HL-60/S4 (cell line): ENCODE measurements around the gene SETDB2.
"Not testable (repeated sequence)": the region's sequence is repeated elsewhere in the genome, so short reads cannot be mapped to it uniquely, and the experiment has no call there.

ENCODE experiments used
- in situ Hi-C: fragments of 300-500 bp; cut with MboI; formaldehyde crosslinking; loops from 2 replicates; pipeline ENCODE4 v1.14.3; 2022; ENCODE audit warnings: low sequenced_read_pairs

Gene SETDB2

DNA sequence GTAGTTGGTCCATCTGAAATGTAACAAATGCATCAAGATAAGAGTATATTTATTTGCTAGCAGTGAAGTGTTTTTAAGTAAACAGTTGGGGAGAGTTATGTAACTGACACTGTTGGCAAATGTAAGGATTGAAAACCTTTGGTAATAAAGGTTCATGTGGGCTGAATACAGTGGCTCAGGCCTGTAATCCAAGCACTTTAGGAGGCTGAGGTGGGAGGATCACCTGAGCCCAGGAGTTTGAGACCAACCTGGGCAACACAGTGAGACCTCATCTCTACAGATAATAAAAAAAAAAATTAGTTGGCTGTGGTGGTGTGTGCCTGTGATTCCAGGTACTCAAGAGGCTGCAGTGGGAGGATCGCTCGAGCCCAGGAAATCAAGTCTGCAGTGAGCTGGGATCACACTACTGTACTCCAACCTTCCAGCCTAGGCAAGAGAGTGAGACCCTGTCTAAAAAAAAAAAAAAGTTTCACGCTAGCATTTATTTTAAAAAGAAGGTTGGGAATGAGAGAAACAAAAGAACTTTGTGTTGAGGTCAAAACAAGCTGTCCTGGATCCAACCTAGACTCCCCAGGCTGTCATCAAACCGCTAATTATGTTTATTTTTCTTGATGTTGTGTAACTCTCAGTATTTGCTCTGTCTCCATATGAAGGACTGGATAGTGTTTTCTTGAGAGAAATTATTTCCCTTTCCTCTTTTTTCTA lies 20.7 kb downstream of the SETDB2 start:
- in situ Hi-C loops: no loop called here

DNA sequence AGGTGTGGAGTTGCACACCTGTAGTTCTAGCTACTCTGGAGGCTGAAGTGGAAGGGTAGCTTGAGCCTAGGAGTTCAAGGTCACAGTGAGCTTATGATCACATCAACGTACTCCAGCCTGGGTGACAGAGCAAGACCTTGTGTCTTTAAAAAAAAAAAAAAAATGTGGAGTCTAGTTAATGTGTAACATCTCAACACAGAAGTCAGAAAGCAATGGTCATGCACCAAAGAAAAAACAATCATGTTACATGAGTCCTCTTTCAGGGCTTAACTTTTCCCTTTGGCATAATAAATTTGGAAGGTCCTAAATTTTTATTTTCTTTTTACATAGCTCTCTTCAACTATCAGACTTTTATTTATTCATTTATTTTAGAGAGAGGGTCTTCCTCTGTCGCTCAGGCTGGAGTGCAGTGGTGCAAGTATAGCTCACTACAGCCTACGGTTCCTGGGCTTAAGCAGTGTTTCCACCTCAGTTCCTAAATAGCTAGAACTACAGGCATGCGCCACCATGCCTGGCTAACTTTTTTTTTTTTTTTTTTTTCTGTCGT lies 22.3 kb downstream of the SETDB2 start:
- in situ Hi-C loops: no loop called here

DNA sequence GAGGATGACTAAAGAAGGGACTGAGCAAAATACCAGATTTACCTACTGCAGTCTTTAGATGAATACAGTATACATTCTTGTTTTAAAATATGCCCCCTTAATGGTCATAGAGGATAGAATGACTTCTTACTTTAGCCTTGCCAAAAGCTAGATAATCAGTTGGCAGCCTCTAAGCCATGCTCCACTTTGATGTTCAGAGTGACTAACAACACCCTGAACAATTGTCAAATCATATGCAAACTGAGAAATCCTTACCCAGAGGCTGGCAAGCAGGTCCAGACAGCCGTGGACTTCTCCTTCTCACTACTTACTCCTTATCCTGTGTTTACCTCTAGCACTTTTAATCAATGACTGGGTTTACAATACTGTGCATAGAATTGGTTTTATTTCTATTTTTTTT lies 28.1 kb downstream of the SETDB2 start:
- in situ Hi-C loops: no loop called here

DNA sequence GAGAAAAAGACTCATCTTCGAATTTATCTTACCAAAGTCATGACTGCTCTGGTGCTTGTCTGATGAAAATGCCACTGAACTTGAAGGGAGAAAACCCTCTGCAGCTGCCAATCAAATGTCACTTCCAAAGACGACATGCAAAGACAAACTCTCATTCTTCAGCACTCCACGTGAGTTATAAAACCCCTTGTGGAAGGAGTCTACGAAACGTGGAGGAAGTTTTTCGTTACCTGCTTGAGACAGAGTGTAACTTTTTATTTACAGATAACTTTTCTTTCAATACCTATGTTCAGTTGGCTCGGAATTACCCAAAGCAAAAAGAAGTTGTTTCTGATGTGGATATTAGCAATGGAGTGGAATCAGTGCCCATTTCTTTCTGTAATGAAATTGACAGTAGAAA lies 32.5 kb downstream of the SETDB2 start:
- in situ Hi-C loops: no loop called here

DNA sequence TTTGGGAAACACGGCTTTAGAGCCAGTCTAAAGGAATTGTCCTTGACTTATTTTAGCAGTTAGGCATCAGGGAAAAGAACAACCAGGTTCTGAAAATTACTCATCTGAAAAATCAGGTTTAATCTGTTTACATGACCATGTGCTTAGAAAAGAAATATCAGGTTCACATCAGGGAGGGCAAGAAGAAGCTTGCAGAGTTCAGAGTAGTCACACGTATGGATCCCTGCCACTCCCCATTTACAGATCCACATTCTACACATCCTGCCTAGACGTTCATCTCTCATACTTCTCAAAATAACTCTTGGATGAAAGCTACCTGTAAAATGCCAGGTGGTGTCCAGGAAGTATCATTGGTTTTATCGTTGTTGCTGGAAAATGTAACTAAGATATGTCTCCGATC lies 37.7 kb downstream of the SETDB2 start:
- in situ Hi-C loops: no loop called here

DNA sequence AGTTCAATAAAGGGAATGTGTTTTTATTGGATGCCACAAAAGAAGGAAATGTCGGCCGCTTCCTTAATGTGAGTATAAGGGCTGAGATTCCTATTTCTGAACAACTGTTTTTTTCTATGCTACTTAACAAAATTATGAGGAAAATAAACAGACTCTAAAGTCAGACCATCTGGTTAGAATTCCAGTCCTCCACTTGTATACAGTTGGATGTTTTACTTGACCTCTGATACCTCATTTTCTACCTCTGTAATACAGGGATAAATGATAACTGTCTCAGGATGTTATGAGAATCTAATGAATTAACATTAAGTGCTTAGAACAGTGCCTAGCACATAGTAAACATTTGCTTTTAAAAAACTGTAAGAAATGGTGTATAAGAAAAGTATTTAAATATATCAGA lies 44.5 kb downstream of the SETDB2 start:
- in situ Hi-C loops: no loop called here

DNA sequence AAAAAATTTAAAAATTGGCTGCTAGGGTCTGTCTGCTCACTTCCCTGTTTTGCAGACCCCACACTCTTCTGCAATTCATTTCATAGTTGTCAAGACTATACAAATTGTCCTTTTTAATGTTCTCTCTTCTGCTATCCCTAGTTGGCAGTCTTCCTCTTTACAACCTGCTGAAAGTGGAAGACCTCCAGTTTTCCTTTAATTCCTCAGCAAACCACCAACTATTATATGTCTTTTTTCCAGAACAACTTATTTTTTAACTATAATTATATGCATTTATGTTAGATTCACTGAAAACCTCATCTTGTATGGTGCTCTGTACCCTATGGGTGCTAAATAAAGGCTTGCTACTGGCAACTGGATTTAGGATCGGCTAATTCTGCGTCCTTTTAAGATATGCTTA lies 50.6 kb downstream of the SETDB2 start:
- in situ Hi-C loops: no loop called here

DNA sequence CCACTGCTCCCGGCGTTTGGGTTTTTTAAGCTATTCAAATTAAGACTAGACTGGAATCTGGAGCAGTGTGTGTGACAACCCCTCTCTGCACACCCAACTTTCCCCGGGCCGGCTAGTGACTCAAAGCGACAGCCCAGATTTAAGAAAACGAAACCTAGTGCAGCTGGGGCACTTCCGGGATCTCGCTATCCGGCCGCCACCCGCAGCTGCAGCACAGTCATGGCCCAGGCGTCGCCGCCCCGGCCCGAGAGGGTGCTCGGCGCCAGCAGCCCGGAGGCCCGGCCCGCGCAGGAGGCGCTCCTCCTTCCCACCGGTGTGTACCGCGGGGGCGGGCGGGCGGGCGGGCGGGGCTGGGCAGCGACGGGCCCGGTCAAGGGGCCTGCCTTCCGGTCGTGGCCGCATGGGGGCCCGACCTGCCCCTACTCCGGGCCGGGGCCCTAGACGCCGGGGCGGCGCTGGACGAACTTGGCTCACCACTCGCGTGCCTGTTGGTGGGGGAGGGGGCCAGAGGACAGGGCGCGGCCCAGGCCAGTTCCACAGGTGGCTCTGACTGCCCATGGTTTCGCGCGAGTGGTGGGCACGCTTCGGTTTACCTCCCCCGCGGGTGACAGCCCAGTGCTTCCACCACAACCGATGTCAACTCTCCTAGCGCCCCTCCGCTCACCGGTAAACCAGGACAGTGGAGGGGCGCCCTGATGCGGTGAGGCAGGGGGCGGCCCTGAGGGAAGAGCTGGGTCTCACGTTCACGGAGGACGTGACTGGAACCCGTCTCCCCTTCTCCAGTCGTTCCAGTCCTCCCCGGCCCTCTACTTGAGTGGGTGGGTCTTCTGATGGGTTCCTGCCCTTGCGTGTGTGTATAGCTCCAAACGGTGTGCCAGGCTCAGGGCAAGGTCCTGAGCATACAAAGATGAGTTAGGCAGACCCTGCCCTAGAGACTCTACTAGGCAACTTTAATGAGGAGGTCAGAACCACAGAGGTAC lies 52.0 kb downstream of the SETDB2 start, which contains the start of gene PHF11:
Gene PHF11, plus strand, starts transcription at position 171 of the 980 bp plus-strand sequence. Its CDS starts 49 bp downstream, at position 220.
- in situ Hi-C loops: no loop called here

DNA sequence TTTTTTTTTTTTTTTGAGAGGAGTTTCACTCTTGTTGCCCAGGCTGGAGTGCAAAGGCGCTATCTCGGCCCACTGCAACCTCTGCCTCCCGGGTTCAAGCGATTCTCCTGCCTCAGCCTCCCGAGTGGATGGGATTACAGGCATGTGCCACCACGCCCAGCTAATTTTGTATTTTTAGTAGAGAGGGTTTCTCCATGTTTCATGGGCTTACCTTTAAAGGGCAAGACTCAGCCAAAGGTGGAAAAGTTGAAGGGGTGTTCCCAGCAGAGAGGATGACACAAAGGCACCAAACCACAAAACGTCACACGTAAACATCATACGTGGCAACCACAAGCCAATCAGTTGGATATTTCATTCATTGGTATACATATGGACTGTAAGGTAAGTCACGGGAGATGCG lies 52.8 kb downstream of the SETDB2 start:
- in situ Hi-C loops: not testable (repeated sequence)

DNA sequence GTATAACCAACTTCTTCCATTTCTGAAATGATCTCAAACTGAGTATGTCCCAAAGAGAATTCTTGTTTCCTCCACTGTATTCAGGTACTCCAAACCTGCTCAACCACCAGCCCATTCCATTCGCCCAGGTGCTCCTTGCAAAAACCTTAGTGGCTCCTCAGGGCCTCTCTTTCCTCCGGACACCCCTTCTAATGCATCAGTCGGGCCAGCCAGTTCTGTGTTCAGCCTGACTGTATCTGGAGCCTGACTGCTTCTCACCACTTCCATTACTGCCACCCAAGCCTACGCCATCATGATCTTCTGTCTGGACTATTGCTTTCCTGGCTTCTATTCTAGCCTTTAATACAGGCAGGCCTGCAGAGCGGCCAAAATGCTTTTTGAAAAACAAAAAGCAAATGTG lies 53.2 kb downstream of the SETDB2 start:
- in situ Hi-C loops: no loop called here

DNA sequence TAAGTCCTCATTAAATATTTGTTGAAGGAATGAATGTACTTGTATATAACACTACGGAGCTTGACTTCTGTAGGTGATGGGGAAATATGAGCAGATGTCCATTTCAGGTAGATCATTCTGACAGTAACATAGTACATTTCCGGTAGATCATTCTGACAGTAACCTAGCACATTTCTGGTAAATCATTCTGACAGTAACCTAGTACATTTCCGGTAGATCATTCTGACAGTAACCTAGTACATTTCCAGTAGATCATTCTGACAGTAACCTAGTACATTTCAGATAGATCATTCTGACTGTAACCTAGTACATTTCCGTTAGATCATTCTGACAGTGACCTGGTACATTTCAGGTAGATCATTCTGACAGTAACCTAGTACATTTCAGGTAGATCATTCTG lies 54.1 kb downstream of the SETDB2 start:
- in situ Hi-C loops: no loop called here

DNA sequence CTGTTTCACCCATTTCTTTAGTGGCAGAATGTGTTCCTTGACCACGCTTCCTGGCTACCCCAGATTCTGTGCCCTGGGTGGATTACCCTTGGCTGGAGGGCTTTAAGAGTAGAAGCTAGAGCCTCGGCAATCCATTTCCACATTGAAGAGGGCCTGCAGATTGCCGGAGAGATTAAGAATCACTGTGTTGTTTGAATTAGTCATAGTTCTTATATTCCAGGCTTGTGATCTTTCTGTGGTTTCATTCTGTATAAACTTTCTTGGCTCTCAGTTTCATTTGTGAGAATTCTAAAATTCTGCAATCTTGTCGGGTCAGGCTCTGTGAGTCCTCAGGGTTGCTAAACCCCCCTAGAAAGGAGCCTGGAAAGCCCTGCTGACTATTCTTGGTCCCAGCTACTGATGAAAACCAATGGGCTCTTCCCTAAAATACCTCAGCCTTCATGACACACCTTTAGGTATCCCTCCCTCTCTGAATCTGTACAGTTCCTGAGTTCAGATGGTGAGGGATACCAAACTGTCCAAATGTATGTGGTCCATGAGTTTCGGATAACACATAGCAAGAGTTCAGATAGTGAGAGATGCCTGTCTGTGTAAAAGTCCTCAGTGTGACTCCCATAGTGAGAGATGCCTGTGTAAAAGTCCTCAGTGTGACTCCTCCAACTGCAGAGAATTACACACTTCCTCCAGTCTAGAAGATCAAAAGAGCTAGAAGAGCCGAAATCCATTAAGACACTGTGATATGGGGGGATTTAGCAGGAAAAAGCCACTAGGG lies 56.0 kb downstream of the SETDB2 start:
- in situ Hi-C loops: no loop called here

DNA sequence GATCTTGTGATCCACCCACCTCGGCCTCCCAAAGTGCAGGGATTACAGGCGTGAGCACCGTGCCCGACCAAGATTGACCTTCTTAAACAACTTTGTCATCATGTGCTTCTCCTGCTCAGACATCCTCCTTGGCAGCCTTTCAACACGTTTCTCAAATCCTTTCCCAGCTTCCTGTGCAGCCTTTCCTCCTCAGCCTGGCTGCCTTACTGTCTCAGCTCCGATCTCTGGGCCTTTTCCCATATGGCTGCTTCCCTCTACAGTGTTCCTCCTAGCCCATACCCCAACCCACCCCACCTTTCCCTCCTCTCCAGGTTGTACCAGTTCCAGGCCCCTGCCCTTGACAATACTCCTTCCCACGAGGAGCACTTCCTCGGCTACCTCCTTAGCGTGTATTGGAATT lies 58.9 kb downstream of the SETDB2 start:
- in situ Hi-C loops: no loop called here

DNA sequence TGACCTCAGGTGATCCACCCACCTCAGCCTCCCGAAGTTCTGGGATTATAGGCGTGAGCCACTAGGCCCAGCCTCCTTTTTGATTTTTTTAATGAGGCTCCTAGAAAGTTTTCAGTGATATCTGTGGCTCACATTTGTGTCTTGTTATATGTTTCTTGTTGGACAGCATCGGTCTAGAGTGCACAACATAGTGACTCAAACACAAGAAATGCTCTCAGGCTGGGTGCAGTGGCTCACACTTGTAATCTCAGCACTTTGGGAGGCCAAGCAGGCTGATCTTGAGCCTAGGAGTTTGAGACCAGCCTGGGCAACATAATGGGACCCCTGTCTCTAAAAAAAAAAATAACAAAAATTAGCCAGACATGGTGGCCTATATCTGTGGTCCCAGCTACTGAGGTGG lies 59.9 kb downstream of the SETDB2 start:
- in situ Hi-C loops: no loop called here

DNA sequence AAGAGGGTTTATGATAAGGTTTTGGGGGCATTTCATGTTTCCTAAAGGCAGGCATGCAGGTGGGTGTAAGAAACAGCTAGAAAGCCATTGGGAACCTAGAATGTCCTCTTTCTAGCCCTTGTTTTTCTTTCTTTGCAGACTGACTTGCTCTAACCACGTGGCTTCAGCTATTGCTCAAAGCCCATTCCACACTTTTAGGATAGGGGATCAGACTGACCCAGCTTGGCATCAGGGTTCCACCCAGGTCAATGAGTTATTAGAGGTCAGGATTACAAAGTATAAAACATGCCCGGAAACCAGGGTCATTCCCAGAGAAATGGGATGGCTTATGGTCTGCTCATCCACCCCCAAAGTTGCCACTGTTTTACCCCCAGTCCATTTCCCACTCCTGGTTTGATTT lies 68.5 kb downstream of the SETDB2 start:
- in situ Hi-C loops: no loop called here

DNA sequence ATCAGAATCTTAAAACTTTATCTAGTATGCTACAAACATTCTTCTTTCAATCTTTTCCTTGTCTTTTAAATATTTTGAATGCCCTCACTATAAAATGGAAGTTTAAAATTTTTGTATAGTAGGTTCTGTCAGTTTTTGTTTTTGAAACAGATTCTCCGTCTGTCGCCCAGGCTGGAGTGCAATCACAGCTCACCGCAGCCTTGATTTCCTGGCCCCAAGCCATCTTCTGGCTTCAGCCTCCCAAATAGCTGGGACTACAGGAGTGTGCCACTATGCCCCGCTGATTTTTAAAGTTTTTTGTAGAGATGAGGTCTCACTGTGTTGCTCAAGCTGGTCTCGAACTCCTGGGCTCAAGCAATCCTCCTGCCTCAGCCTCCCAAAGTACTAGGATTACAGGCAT lies 72.4 kb downstream of the SETDB2 start:
- in situ Hi-C loops: no loop called here

DNA sequence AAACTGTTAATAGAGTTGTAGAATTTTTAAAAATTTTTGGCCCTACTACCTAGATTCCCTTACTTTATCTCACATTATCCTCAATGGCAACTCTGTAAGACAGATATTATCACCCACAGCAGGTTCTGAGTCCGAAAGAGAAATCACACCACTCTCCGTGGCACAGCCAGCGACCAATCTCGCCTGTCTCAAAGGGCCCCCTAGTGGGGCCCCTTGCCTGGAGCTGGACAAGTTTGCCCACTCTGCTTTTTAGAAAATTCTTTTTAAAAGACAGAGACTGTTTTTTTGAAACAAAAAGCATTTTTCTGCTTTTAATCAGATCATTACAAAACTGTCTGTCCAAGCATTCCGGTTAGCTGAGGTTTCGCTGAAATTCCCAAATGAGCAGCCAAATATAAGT lies 73.4 kb downstream of the SETDB2 start:
- in situ Hi-C loops: no loop called here

DNA sequence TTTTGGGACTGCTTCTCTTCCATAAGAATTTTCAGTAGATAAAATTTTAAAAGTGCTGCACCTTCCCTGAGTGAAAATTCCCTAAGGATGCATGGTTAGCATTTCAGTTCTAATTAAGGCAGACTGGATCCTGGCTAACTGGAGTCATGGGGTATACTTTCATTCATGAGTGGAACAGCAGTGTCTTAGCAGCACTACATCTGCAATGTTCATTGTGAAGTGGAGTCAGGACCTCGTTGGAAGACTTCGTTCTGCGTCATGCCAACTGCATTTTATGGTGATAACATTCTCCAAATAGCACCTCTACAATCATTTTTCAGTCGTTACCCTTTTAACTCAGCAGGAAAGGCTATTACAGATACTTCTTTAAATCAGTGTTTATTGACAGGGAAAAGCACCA lies 77.2 kb downstream of the SETDB2 start:
- in situ Hi-C loops: no loop called here

DNA sequence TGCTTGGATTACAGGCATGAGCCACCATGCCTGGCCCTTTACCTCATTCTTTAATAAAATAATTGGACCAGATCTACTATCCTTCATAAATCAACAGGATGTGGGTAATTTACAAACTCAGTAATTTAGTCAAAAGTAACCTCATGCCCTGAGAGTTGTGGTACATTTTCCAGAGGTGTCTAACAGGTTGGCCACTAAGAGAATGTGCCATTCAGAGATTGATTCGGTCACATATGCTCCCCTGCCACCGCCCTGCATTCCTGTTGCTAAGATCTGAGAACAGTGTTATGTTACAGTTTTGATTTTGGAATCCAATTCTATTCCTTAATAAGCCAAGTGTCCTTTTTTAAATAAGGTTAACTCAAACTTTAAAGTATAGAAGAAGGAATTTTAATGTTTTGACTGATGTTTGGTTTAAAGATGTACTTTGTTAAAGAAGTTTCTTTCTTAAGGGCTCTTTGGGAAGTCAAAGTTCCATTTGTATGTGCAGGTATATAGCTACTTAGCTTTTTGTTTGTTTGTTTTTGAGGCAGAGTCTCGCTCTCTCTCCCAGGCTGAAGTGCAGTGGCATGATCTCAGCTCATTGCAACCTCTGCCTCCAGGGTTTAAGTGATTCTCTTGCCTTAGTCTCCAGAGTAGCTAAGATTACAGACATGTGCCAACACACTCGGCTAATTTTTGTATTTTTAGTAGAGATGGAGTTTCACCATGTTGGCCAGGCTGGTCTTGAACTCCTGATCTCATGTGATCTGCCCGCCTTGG lies 80.8 kb downstream of the SETDB2 start:
- in situ Hi-C loops: no loop called here

DNA sequence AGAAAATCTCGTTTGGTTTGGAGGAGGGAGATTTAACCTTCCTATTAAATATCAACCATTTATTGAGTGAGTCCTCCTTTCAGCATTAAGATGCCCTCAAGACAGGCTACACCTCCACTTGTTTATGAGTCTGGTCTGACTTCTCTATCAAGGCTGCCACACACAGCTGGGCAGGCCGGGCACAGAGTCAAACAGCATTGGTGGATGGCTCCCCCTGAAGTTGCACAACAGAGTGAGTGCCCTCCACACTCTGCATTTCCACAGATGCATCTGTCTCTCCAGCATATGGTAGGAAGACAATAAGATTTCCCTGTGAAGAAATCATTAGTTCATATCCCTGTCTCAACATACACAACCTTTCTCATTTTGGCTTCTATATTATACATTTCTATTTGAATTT lies 83.0 kb downstream of the SETDB2 start:
- in situ Hi-C loops: no loop called here
